NT2/D1 (cell line): Measurements from ENCODE around the gene RHBDL3.
A peak's percentile ranks its signal among the peaks of the same experiment; 100 is the strongest.

Source experiments
- DNase-seq: peaks from one replicate; pipeline ENCODE4 v3.0.0-alpha.2; 2011; ENCODE audit warnings: low read depth, low spot score
- H3K27me3 ChIP-seq: 2 replicates; pipeline ENCODE4 v1.6.0; 2011; ENCODE audit warnings: mild to moderate bottlenecking; ENCODE audit not compliant: insufficient read length, insufficient read depth
- H3K36me3 ChIP-seq: 2 replicates; pipeline ENCODE4 v1.6.1; 2011; ENCODE audit warnings: mild to moderate bottlenecking, low read length, mixed read lengths; ENCODE audit not compliant: insufficient read depth, insufficient read length
- H3K4me1 ChIP-seq: 2 replicates; pipeline ENCODE4 v1.5.1; 2011; ENCODE audit not compliant: insufficient read depth, insufficient read length
- H3K4me3 ChIP-seq: 2 replicates; pipeline ENCODE4 v1.5.1; 2011; ENCODE audit warnings: low read depth; ENCODE audit not compliant: insufficient read length
- H3K9ac ChIP-seq: 2 replicates; pipeline ENCODE4 v1.6.0; 2011; ENCODE audit warnings: low read depth; ENCODE audit not compliant: insufficient read length
- H3K9me3 ChIP-seq: 2 replicates; pipeline ENCODE4 v1.5.1; 2011; ENCODE audit warnings: mild to moderate bottlenecking, low read length; ENCODE audit not compliant: insufficient read depth
- SUZ12 ChIP-seq: IDR thresholded peaks from 2 replicates; pipeline ENCODE4 v1.6.1; 2011; ENCODE audit not compliant: insufficient read length, insufficient read depth; ENCODE audit errors: extremely low read depth
- YY1 ChIP-seq: IDR thresholded peaks from 2 replicates; pipeline ENCODE4 v1.6.1; 2011; ENCODE audit not compliant: insufficient read length, insufficient read depth
- ZNF274 ChIP-seq: IDR thresholded peaks from 2 replicates; pipeline ENCODE4 v1.6.1; 2011; ENCODE audit warnings: mild to moderate bottlenecking, low read depth, low read length

RHBDL3 gene

DNA sequence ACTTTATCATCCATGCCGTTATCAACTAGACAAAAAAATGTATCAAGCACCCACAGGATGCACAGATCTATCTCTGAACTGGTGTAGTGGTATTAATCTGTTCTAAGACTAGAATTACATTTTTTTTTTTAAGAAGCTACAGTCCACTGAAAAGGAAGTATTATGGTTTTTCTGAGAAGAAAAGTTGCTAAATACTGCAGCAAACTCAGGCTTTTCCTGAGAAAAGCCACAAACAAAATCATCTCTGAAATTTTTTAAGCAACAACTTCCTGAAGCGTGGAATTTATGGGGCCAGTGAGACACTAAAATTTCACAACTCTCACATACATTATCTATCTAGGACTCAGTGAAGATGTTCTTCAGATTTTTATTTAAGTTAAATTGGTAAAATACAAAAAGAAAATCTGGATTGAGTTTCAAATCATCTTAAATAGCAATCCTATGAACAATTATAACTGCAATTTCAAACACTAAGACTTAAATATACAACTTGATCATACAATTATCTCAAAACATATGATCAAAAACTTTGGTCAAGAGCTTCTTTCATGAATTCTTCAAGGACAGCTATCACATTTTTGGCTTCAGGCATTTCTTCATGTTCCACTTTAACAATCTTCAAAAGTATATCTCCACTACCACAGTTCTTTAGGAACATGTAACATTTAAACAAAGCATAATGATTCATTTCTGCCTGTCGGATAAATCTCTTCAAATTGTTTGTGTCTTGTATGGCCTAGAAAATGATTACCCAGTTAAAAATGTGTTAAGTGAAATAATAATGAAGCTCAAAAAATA lies 65.8 kb downstream of the RHBDL3 start:
- Histone ChIP-seq H3K9ac (peak overlapping the region; percentile 17), H3K27me3 (no peaks in the 10 kb centered on the region), H3K9me3 (no peaks in the 10 kb centered on the region), H3K36me3 (peaks cover 27% of the 10 kb centered on the region), H3K4me3 (no peak overlapping the region), H3K4me1 (no peaks in the 10 kb centered on the region)
- TF ChIP-seq YY1: no peak
- no peak for TF ChIP-seq ZNF274
- no peak for TF ChIP-seq SUZ12
- no peak for DNase-seq

- Histone ChIP-seq H3K9me3 (no peaks in the 10 kb centered on the region), H3K36me3 (peaks cover 42% of the 10 kb centered on the region), H3K4me3 (no peak overlapping the region), H3K27me3 (no peaks in the 10 kb centered on the region), H3K4me1 (no peaks in the 10 kb centered on the region), H3K9ac (no peak overlapping the region)
- no peak for DNase-seq
- no peak for TF ChIP-seq YY1
- TF ChIP-seq ZNF274: no peak
- no peak for TF ChIP-seq SUZ12
Observed at GRCh38 chr17:32333187-32333586, 67.6 kb downstream of the RHBDL3 start.

DNA sequence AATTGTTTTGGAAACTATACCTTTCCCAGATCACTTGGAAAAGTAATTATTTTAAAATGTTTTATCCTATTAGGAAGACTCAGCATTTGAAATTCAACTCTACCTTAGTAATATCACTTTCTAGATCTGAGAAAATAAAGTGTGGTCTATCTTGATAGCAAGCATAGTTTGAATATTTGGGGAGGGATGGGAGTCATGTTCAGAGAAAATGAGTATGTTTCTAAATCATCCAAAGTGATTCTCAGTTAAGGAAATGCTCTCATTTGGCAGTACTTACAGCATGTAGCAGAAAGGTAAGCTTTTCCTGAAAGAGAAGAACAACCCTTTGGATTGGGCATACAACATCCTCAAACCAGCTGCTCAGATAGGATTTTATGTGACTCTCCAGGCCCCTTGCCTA lies 69.4 kb downstream of the RHBDL3 start:
- Histone ChIP-seq H3K4me1 (no peaks in the 10 kb centered on the region), H3K4me3 (no peak overlapping the region), H3K27me3 (no peaks in the 10 kb centered on the region), H3K36me3 (peaks cover 49% of the 10 kb centered on the region), H3K9ac (no peak overlapping the region), H3K9me3 (no peaks in the 10 kb centered on the region)
- TF ChIP-seq ZNF274 (no peak), YY1 (no peak), SUZ12 (no peak)
- DNase-seq: no peak

DNA sequence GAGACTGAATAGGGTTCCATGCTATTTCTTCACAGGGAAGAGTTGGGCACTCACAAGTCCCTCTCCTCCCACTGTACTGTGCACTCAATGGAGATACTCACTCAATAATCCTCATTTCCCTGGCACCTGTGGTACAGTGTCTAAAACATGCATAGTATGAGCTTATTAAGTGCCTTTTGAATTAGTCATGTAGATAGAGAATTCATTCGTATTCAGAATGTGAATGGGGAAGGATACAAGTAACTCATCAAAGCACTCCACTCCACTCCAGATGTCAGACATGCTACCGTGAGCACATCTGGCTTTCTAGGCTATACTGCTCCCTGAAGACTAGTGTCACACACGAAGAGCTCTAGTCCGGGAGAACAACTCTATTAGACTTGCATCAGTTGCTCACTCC lies 70.1 kb downstream of the RHBDL3 start:
- no peaks in the 10 kb centered on the region for H3K9me3 ChIP-seq
- H3K4me1 ChIP-seq: no peaks in the 10 kb centered on the region
- no peak overlapping the region for H3K9ac ChIP-seq
- no peak for DNase-seq
- TF ChIP-seq YY1 (no peak), ZNF274 (no peak), SUZ12 (no peak)
- H3K4me3 ChIP-seq: no peak overlapping the region
- peaks cover 49% of the 10 kb centered on the region for H3K36me3 ChIP-seq
- no peaks in the 10 kb centered on the region for H3K27me3 ChIP-seq

DNA sequence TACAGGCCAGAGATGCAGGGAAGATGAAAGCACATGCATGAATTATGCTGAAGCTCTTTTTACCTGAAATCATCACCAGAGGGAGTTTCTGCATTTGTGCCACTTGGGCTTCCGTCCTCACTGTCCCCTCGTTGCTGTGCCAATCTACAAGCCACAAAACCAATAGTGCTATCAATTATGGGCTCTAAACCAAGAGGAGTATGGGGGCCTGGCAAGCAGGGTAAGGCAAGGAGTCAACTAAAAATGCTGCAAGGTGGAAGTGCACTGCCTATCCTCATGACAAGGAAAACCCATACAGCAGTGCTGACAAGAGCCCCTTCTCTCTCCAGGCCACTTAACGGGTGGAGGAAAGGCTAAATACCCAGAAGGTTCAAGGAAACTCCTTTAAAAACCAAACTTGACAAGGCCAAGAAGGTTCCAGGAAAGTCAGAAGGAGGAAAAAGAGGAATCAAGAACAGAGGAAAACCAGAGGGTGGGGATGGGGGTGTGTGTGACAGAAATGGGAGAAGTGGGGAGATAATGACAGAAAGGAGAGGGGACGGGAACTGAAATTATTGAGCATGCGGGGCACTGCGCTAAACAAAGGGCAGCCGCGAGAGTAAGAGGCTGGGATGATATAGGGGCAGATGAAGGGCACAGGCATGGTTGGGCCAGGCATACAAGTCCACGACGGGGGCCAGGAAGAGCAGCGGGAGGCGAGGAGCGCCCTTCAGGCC lies 75.7 kb downstream of the RHBDL3 start:
- no peaks in the 10 kb centered on the region for H3K27me3 ChIP-seq
- H3K9me3 ChIP-seq: no peaks in the 10 kb centered on the region
- H3K36me3 ChIP-seq: peaks cover 24% of the 10 kb centered on the region
- DNase-seq: no peak
- H3K4me3 ChIP-seq: peak overlapping the region; percentile 77
- no peaks in the 10 kb centered on the region for H3K4me1 ChIP-seq
- no peak for TF ChIP-seq ZNF274
- TF ChIP-seq YY1: no peak
- no peak for TF ChIP-seq SUZ12
- peak overlapping the region; percentile 96 for H3K9ac ChIP-seq

GRCh38 chr17:32341857-32342602 lies 76.4 kb downstream of the RHBDL3 start, which contains the start of gene C17orf75:
Gene C17orf75 (minus strand): TSS chr17:32342173. CDS start chr17:32342139, 34 bp downstream.
- H3K9ac ChIP-seq: peak within 1 kb of the TSS; percentile 96
- peaks cover 17% of the 10 kb centered on the region for H3K36me3 ChIP-seq
- TF ChIP-seq YY1 (no peak), SUZ12 (no peak), ZNF274 (no peak)
- H3K4me1 ChIP-seq: no peaks in the 10 kb centered on the region
- DNase-seq: peak; percentile 51
- no peaks in the 10 kb centered on the region for H3K27me3 ChIP-seq
- H3K4me3 ChIP-seq: peak within 1 kb of the TSS; percentile 77
- H3K9me3 ChIP-seq: no peaks in the 10 kb centered on the region
